LNCAP (cell line): ENCODE measurements around the gene PLEKHG4B.

Source experiments
- TF ChIP-seq, protein P1 (sequence below): fragments of 450-650 bp; IDR thresholded peaks from 2 replicates; pipeline ENCODE4 v1.5.1; 2017; ENCODE audit warnings: mild to moderate bottlenecking

Gene PLEKHG4B

DNA sequence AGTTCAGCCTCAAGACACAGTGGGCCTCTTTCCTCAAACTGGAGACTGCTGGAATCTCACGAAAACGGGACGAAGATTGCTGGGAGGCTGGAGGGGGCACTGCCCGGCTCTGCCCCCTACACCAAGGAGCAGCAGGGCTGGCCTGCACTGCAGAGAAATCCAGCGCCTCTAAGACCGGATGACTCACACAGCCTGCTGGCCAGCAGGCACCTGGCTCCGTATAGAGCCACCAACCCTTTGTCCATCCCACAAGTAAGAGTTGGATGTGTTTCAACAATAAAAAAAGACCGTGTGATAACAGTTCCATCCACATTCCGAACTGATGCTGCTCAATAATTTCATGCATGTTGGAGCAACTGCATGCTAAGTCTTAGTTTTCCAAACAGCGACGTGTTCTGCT lies 114.4 kb downstream of the PLEKHG4B start:
- TF ChIP-seq, protein P1, sequence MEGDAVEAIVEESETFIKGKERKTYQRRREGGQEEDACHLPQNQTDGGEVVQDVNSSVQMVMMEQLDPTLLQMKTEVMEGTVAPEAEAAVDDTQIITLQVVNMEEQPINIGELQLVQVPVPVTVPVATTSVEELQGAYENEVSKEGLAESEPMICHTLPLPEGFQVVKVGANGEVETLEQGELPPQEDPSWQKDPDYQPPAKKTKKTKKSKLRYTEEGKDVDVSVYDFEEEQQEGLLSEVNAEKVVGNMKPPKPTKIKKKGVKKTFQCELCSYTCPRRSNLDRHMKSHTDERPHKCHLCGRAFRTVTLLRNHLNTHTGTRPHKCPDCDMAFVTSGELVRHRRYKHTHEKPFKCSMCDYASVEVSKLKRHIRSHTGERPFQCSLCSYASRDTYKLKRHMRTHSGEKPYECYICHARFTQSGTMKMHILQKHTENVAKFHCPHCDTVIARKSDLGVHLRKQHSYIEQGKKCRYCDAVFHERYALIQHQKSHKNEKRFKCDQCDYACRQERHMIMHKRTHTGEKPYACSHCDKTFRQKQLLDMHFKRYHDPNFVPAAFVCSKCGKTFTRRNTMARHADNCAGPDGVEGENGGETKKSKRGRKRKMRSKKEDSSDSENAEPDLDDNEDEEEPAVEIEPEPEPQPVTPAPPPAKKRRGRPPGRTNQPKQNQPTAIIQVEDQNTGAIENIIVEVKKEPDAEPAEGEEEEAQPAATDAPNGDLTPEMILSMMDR = no peak

DNA sequence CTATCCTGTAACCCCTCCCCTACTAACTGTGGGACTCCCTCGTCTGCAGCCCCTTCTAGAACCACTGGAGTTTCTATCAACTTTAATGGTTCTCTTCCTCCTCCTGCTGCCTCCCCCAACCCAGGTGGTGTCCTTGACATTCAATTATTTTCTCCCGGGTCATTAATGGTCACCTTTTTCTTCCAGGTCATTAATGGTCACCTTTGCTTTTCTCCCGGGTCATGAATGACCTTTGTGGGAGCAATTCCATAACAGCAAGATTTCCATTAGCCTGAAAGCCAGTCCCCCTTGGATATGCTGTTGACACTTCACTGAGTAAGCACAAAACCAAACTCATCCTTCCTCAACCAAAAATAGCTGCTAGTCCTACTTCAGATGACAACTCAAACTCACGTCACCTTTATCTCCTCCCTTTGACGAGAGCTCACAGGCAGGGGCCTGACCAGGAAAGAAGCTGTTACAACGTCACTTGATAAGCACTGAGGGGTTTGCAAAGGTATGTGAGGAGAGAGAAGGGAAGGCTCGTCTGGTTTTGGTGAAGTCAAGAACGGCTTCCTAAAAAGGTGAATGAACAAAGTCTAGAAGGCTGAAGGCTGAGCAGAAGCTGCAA lies 115.1 kb downstream of the PLEKHG4B start:
- TF ChIP-seq, protein P1 = no peak

DNA sequence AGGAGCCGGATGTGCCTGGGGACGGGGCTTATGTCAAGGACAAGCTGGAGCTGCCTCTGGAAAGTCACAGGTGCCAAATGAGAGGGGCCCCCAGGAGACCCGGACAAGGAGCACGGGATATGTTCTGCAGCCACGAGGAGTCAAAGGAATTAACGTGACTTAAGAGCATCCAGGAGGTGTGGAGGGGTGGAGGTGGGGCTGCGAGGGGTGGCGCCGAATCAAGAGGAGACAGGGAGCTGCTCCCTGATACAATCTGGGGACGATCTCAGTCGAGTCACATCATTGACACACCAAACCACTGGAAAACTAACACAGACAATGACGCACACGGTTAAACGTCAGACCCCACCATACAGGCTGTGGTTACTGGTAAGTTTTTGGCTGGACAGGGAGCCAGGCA lies 115.6 kb downstream of the PLEKHG4B start:
- TF ChIP-seq, protein P1 = no peak

DNA sequence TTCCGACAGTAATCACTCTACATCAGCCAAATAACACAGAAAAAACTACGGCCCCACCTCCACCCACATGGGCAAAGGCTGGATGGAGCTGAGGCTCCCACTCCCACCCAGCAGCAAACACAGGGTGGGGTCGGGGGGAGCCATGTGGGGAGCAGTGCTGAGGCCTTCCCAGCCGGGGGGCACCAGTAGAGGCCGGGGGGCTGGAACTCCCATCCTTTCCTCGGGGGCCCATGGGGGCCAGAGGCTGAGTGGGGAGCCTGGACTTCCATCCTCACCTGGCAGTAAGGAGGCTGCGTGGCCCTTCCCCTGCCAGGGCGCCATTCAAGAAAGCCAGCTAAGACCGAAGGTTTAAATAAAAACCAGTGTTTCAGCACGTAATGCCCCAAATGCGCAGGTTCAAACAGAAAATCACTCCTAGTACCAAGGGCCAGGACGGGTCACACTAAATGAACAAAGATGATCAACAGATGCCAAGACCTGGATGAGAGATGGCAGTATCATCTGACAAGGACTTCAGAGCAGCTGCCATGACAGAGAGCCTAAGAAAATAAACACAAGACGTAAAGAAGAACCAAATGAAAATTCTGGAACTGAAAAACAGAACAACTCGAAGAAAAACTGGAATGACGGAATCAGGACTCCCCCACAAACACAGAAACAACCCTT lies 116.6 kb downstream of the PLEKHG4B start:
- TF ChIP-seq, protein P1 = no peak

DNA sequence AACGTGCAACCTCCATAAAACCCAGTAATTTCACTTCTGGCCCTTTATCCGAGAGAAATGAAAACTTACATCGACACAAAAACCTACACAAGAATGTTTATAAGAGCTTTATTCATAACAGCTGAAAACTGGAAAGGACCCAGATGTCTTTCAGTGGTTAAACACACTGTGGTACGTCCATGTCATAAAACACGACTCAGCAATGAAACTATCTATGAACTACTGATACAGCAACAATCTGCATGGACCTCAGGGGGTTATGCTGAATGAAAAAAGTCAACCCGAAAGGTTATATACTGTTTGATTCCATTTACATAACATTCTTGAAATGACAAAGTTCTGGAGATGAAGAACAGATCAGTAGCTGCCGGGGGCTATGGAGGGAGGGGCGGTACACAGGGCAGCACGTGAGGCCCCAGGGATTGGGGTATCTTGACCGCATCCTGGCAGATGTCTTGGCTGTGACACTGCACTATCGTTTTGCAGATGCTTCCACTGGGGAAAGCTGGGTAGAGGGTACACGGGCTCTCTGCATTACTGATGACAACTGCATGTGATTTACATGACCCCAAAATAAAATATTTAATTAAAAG lies 121.9 kb downstream of the PLEKHG4B start:
- TF ChIP-seq, protein P1 = no peak

DNA sequence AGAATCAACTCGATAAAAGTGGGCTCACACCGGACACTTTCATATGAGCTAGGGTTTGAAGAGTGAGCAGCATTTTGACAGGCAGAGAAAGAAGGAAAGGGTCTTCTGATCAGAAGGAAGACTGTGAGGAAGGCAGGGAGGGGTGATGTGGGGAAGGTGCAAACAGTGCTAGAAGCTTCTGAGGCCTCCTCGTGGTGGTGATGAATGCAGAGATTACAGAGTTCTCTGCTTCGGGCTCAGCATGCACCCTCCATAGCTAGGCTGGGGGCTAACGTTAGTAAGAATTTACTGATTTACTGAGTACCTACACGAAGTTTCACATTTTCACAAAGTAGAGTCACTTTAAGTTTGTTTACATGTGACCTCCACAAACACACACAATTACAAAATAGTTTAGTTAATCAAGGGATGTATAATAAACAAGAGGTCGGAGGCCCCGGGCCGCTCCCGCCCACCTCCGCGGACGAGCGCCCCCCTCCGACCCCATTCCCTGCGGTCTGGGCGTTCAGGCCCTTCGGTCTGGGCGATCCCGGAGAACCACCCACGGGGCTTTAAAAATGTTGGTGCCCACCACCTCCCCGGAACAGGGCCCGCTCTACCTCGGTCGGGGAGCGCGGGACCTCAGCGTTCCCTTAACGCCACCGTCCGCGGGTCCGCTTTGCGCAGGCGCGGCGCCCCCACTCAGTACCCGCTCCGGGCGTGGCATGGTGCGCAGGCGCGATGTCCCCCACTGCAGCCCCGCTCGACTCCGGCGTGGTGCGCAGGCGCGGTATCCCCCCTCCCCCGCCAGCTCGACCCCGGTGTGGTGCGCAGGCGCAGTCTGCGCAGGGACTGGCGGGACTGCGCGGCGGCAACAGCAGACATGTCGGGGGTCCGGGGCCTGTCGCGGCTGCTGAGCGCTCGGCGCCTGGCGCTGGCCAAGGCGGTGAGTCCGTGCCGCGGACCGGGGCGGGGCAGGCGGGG lies 125.8 kb downstream of the PLEKHG4B start, which contains the start of the genes CCDC127 and SDHA:
Gene CCDC127, minus strand, starts transcription at position 660 of the 963 bp plus-strand sequence. CDS start 1,304 bp downstream, outside the sequence.
Gene SDHA, plus strand, starts transcription at position 827 of the 963 bp plus-strand sequence. Its CDS starts 36 bp downstream, at position 863.
- TF ChIP-seq, protein P1 = peak; percentile 67
